BE2C (cell line): ENCODE measurements around the gene MS4A6E.

Experiments
- DNase-seq: peaks from one replicate; pipeline ENCODE4 v3.0.0-alpha.2; 2020
- H3K27me3 ChIP-seq: fragments of 250-450 bp; sonication (Bioruptor Pico); 2 replicates; pipeline ENCODE4 v1.5.1; 2020; ENCODE audit warnings: mild to moderate bottlenecking
- H3K36me3 ChIP-seq: fragments of 250-450 bp; sonication (Bioruptor Pico); 2 replicates; pipeline ENCODE4 v1.5.1; 2020; ENCODE audit warnings: mild to moderate bottlenecking
- H3K4me1 ChIP-seq: fragments of 250-450 bp; sonication (Bioruptor Pico); 2 replicates; pipeline ENCODE4 v1.5.1; 2020
- H3K4me3 ChIP-seq: 2 replicates; pipeline ENCODE4 v1.5.1; 2011; ENCODE audit warnings: low read depth, low read length
- H3K9me3 ChIP-seq: fragments of 250-450 bp; sonication (Bioruptor Pico); 2 replicates; pipeline ENCODE4 v1.5.1; 2020
- TF ChIP-seq, protein P1 (sequence below): IDR thresholded peaks from 2 replicates; pipeline ENCODE4 v1.5.1; 2012; ENCODE audit warnings: mild to moderate bottlenecking, low read depth, low read length

Gene MS4A6E

GRCh38 chr11:60310407-60310998 lies 16.6 kb upstream of the MS4A6E start:
- Histone ChIP-seq H3K4me3 (no peak overlapping the region), H3K27me3 (no peaks in the 10 kb centered on the region), H3K9me3 (no peaks in the 10 kb centered on the region), H3K4me1 (no peaks in the 10 kb centered on the region), H3K36me3 (no peaks in the 10 kb centered on the region)
- DNase-seq: no peak
- TF ChIP-seq, protein P1, sequence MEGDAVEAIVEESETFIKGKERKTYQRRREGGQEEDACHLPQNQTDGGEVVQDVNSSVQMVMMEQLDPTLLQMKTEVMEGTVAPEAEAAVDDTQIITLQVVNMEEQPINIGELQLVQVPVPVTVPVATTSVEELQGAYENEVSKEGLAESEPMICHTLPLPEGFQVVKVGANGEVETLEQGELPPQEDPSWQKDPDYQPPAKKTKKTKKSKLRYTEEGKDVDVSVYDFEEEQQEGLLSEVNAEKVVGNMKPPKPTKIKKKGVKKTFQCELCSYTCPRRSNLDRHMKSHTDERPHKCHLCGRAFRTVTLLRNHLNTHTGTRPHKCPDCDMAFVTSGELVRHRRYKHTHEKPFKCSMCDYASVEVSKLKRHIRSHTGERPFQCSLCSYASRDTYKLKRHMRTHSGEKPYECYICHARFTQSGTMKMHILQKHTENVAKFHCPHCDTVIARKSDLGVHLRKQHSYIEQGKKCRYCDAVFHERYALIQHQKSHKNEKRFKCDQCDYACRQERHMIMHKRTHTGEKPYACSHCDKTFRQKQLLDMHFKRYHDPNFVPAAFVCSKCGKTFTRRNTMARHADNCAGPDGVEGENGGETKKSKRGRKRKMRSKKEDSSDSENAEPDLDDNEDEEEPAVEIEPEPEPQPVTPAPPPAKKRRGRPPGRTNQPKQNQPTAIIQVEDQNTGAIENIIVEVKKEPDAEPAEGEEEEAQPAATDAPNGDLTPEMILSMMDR: no peak

GRCh38 chr11:60314635-60315321 lies 12.3 kb upstream of the MS4A6E start:
- H3K4me1 ChIP-seq: no peaks in the 10 kb centered on the region
- H3K4me3 ChIP-seq: no peak overlapping the region
- TF ChIP-seq, protein P1: no peak
- H3K27me3 ChIP-seq: no peaks in the 10 kb centered on the region
- DNase-seq: no peak
- H3K36me3 ChIP-seq: no peaks in the 10 kb centered on the region
- no peaks in the 10 kb centered on the region for H3K9me3 ChIP-seq

GRCh38 chr11:60315871-60316270 lies 11.2 kb upstream of the MS4A6E start:
- H3K9me3 ChIP-seq: no peaks in the 10 kb centered on the region
- H3K36me3 ChIP-seq: no peaks in the 10 kb centered on the region
- TF ChIP-seq, protein P1: no peak
- no peaks in the 10 kb centered on the region for H3K27me3 ChIP-seq
- no peak overlapping the region for H3K4me3 ChIP-seq
- DNase-seq: no peak
- no peaks in the 10 kb centered on the region for H3K4me1 ChIP-seq

- H3K4me1 ChIP-seq: no peaks in the 10 kb centered on the region
- TF ChIP-seq, protein P1: no peak
- no peak for DNase-seq
- no peak overlapping the region for H3K4me3 ChIP-seq
- H3K36me3 ChIP-seq: no peaks in the 10 kb centered on the region
- H3K27me3 ChIP-seq: no peaks in the 10 kb centered on the region
- no peaks in the 10 kb centered on the region for H3K9me3 ChIP-seq
These were observed 10.7 kb upstream of the MS4A6E start for GRCh38 chr11:60316317-60316716.

GRCh38 chr11:60318726-60319125 lies 8.3 kb upstream of the MS4A6E start:
- Histone ChIP-seq H3K36me3 (no peaks in the 10 kb centered on the region), H3K4me3 (no peak overlapping the region), H3K9me3 (no peaks in the 10 kb centered on the region), H3K4me1 (no peaks in the 10 kb centered on the region), H3K27me3 (no peaks in the 10 kb centered on the region)
- DNase-seq: no peak
- TF ChIP-seq, protein P1: no peak

GRCh38 chr11:60321051-60321450 lies 6.0 kb upstream of the MS4A6E start:
- no peaks in the 10 kb centered on the region for H3K9me3 ChIP-seq

More at GRCh38 chr11:60321051-60321450, 6.0 kb upstream of the MS4A6E start:
- Histone ChIP-seq H3K36me3 (no peaks in the 10 kb centered on the region), H3K4me1 (no peaks in the 10 kb centered on the region), H3K4me3 (no peak overlapping the region), H3K27me3 (no peaks in the 10 kb centered on the region)
- no peak for DNase-seq
- TF ChIP-seq, protein P1: no peak
